PC-3 (cell line): Measurements from ENCODE around the gene DNAJC22. TPM values are rescaled to one million over a fixed set of nuclear protein-coding genes. Genes with fewer than 3 reads are reported as not detected.
"Not testable (repeated sequence)": the region's sequence is repeated elsewhere in the genome, so short reads cannot be mapped to it uniquely, and the experiment has no call there.

Experiments used
- ATAC-seq: fragments of 200-7000 bp; cut with Tn5 transposase; 2 replicates; pipeline ENCODE4 v1.9.1; 2020; ENCODE audit warnings: mild to moderate bottlenecking, moderate library complexity
- BruUV-seq: library from RNA; stranded (reverse); fragments of 400-500 nt; replicated peaks from 2 replicates; lab custom pipeline; 2021; lab: Mats Ljungman, UMichigan
- CTCF ChIA-PET: fragments of 300-600 bp; sonication (Branson Sonifier 250); formaldehyde crosslinking; loops from one replicate; lab custom pipeline; 2022; ENCODE audit warnings: antibody characterized with exemption; lab: Charles Lee
- POLR2A ChIA-PET: fragments of 300-600 bp; sonication (Branson Sonifier 250); formaldehyde crosslinking; loops from one replicate; lab custom pipeline; 2022; ENCODE audit warnings: antibody characterized with exemption; ENCODE audit not compliant: unreplicated experiment; lab: Charles Lee
- DNase-seq: peaks from one replicate; pipeline ENCODE4 v3.0.0-alpha.2; 2015
- H2AFZ ChIP-seq: fragments of 300-600 bp; sonication (generic); 2 replicates; pipeline ENCODE4 v1.6.0; 2016; ENCODE audit warnings: antibody characterized with exemption, low read length
- H3F3A ChIP-seq: fragments of 300-600 bp; sonication (generic); one replicate; pipeline ENCODE4 v1.6.0; 2017; ENCODE audit warnings: antibody characterized with exemption, low read length, control low read depth, mild to moderate bottlenecking; ENCODE audit not compliant: unreplicated experiment
- H3K27ac ChIP-seq: fragments of 300-600 bp; sonication (generic); 2 replicates; pipeline ENCODE4 v1.5.1; 2016; ENCODE audit warnings: mild to moderate bottlenecking, low read length
- H3K27me3 ChIP-seq: fragments of 300-600 bp; sonication (generic); 2 replicates; pipeline ENCODE4 v1.6.1; 2016; ENCODE audit warnings: low read length, mixed read lengths
- H3K36me3 ChIP-seq: fragments of 300-600 bp; sonication (generic); 2 replicates; pipeline ENCODE4 v1.6.1; 2016; ENCODE audit warnings: low read depth, mixed run types, low read length, mixed read lengths
- H3K4me1 ChIP-seq: fragments of 300-600 bp; sonication (generic); 2 replicates; pipeline ENCODE4 v1.5.1; 2016; ENCODE audit warnings: low read length; ENCODE audit not compliant: insufficient read depth
- H3K4me2 ChIP-seq: fragments of 300-600 bp; sonication (generic); 2 replicates; pipeline ENCODE4 v1.6.0; 2016; ENCODE audit warnings: low read length
- H3K4me3 ChIP-seq: fragments of 300-600 bp; sonication (generic); 2 replicates; pipeline ENCODE4 v1.5.1; 2016; ENCODE audit warnings: mild to moderate bottlenecking, low read length, mixed read lengths
- H3K79me2 ChIP-seq: fragments of 300-600 bp; sonication (generic); 2 replicates; pipeline ENCODE4 v1.6.1; 2017; ENCODE audit warnings: low read length, mixed read lengths
- H3K9ac ChIP-seq: fragments of 300-600 bp; sonication (generic); 2 replicates; pipeline ENCODE4 v1.6.0; 2016; ENCODE audit warnings: mild to moderate bottlenecking, low read length
- H3K9me2 ChIP-seq: fragments of 300-600 bp; sonication (generic); replicated peaks from 2 replicates; pipeline ENCODE4 v1.6.1; 2016; ENCODE audit warnings: mixed run types, low read length, mixed read lengths
- H3K9me3 ChIP-seq: fragments of 300-600 bp; sonication (generic); 2 replicates; pipeline ENCODE4 v1.6.1; 2016; ENCODE audit warnings: low read length, mixed read lengths
- H4K20me1 ChIP-seq: fragments of 300-600 bp; sonication (generic); 2 replicates; pipeline ENCODE4 v1.6.1; 2016; ENCODE audit warnings: low read length, mixed read lengths
- EZH2 ChIP-seq: fragments of 300-600 bp; sonication (generic); IDR thresholded peaks from one replicate; pipeline ENCODE4 v1.6.1; 2017; ENCODE audit warnings: antibody characterized with exemption, mild to moderate bottlenecking, low read length; ENCODE audit not compliant: unreplicated experiment
- EZH2phosphoT487 ChIP-seq: fragments of 300-600 bp; sonication (generic); IDR thresholded peaks from 2 replicates; pipeline ENCODE4 v1.6.1; 2018; ENCODE audit warnings: mild to moderate bottlenecking, antibody characterized with exemption, low read length, borderline replicate concordance
- intact Hi-C: fragments of 100-400 bp; cut with micrococcal nuclease; formaldehyde crosslinking; loops from 2 replicates; pipeline ENCODE4 v1.9.0; 2023
- total RNA-seq: library from RNA; depleted of rRNA; stranded (reverse); fragments of >200 nt; gene quantifications from 2 replicates; pipeline ENCODE4 v1.2.3, GENCODE V29; 2014
- TF ChIP-seq, protein P1 (sequence below): fragments of 300-600 bp; sonication (generic); conservative IDR thresholded peaks from 2 replicates; pipeline ENCODE4 v1.5.1; 2017; ENCODE audit warnings: antibody characterized with exemption, low read depth, mild to moderate bottlenecking, low read length

The DNAJC22 gene
- total RNA-seq, 1 experiment from 2014 or later, result 12.9 TPM

DNA sequence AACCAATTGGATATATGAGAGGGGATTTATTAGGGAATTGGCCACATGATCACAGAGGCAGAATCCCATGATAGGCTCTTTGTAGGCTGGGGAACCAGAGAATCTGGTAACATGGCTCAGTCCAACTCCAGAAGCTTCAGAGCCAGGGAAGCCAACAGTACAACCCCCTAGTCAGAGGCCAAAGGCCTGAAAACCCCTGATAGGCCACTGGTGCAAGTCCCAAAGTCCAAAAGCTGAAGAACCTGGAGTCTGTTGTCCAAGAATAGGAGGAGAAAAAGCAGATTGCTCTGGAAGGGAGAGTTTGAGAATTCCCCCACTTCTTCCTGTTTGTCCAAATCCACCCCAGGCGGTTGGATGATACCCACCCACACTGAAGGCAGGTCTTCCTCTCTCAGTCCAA is 31.9 kb upstream of the DNAJC22 start:
- POLR2A ChIA-PET, result no interaction called here

DNA sequence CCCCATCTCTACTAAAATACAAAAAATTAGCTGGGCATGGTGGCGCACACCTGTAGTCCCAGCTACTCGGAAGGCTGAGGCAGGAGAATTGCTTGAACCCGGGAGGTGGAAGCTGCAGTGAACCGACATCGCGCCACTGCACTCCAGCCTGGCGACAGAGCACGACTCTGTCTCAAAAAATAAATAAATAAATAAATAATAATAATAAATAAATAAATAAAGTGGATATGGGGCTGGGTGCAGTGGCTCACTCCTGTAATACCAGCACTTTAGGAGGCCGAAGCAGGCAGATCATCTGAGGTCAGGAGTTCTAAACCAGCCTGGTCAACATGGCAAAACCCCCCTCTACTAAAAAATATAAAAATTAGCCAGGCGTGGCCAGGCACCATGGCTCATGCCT is 29.6 kb upstream of the DNAJC22 start:
- H3F3A ChIP-seq, H3K9ac ChIP-seq, ATAC-seq, BruUV-seq, H3K4me3 ChIP-seq, H2AFZ ChIP-seq, H4K20me1 ChIP-seq, H3K4me2 ChIP-seq, H3K27me3 ChIP-seq, intact Hi-C loops, CTCF ChIA-PET, H3K27ac ChIP-seq, H3K36me3 ChIP-seq, DNase-seq, POLR2A ChIA-PET, H3K9me3 ChIP-seq, H3K79me2 ChIP-seq, H3K9me2 ChIP-seq: not testable (repeated sequence)
- peaks cover 10% of the 10 kb centered on the region; the same call in 1 of the 2 replicates for H3K4me1 ChIP-seq

More for the DNA sequence above, 31.9 kb upstream of the DNAJC22 start:
- intact Hi-C loops, result no loop called here
- CTCF ChIA-PET, result no interaction called here
- H3K9me2 ChIP-seq, result no peaks in the 10 kb centered on the region
- H3K4me1 ChIP-seq, result 0 out of 2 replicates have a peak, but pooled peaks cover 6% of the 10 kb centered on the region
- H3K9ac ChIP-seq, result no peak overlapping the region
- BruUV-seq, result no TSS peak
- TF ChIP-seq, protein P1, sequence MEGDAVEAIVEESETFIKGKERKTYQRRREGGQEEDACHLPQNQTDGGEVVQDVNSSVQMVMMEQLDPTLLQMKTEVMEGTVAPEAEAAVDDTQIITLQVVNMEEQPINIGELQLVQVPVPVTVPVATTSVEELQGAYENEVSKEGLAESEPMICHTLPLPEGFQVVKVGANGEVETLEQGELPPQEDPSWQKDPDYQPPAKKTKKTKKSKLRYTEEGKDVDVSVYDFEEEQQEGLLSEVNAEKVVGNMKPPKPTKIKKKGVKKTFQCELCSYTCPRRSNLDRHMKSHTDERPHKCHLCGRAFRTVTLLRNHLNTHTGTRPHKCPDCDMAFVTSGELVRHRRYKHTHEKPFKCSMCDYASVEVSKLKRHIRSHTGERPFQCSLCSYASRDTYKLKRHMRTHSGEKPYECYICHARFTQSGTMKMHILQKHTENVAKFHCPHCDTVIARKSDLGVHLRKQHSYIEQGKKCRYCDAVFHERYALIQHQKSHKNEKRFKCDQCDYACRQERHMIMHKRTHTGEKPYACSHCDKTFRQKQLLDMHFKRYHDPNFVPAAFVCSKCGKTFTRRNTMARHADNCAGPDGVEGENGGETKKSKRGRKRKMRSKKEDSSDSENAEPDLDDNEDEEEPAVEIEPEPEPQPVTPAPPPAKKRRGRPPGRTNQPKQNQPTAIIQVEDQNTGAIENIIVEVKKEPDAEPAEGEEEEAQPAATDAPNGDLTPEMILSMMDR, result no peak
- TF ChIP-seq EZH2, result no peak
- TF ChIP-seq EZH2phosphoT487, result no peak
- no peaks in the 10 kb centered on the region for H3K9me3 ChIP-seq
- no peak overlapping the region for H3K27ac ChIP-seq
- no peak for DNase-seq
- no peak overlapping the region for H3K4me3 ChIP-seq
- H3K4me2 ChIP-seq, result no peak overlapping the region
- no peak for ATAC-seq
- H3K79me2 ChIP-seq, result no peaks in the 10 kb centered on the region
- no peaks in the 10 kb centered on the region for H3K36me3 ChIP-seq
- no peaks in the 10 kb centered on the region for H3K27me3 ChIP-seq
- H3F3A ChIP-seq, result no peaks in the 10 kb centered on the region
- H4K20me1 ChIP-seq, result no peaks in the 10 kb centered on the region
- H2AFZ ChIP-seq, result no peak overlapping the region

DNA sequence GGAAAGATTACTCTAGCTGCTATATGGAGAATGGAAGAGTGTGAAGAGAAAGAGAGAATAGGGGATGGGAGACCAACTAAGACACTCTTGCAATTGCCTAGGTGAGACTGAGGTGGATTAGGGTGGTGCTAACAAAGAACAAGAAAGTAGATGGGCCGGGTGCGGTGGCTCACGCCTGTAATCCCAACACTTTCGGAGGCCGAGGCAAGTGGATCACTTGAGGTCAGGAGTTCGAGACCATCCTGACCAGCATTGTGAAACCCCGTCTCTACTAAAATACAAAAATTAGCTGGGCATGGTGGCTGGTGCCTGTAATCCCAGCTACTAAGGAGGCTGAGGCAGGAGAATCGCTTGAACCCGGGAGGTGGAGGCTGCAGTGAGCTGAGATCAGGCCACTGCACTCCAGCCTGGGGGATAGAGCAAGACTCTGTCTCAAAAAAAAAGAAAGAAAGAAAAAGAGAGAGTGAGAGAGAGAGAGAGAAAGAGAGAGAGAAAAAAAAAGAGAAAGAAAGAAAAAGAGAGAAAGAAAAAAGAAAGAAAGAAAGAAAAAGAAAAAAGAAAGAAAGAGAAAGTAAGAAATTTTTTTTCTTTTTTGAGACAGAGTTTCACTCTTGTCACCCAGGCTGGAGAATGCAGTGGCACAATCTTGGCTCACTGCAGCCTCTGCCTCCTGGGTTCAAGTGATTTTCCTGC is 26.1 kb upstream of the DNAJC22 start:
- H3K79me2 ChIP-seq, result peaks cover 15% of the 10 kb centered on the region
- H3K4me2 ChIP-seq, ATAC-seq, H2AFZ ChIP-seq, H3K27me3 ChIP-seq, POLR2A ChIA-PET, intact Hi-C loops, H3K36me3 ChIP-seq, H3K9me3 ChIP-seq, H3K9ac ChIP-seq, DNase-seq, H3K4me3 ChIP-seq, H4K20me1 ChIP-seq, H3K9me2 ChIP-seq, BruUV-seq, H3F3A ChIP-seq, H3K27ac ChIP-seq: not testable (repeated sequence)
- CTCF ChIA-PET, result interaction anchor here (0.7 kb wide), 1 partner anchor 29 kb away, joined by 3 read pairs; no protein-coding TSS in a partner anchor
- peaks cover 17% of the 10 kb centered on the region; the same call in 1 of the 2 replicates for H3K4me1 ChIP-seq
